ENCODE results near the gene ABHD8.

ABHD8 gene

GRCh38 chr19:17333611-17334413 is 30.6 kb upstream of the ABHD8 start:
- no peak for TF ChIP-seq CTCF (IDR thresholded peaks at IDR 0.05; ENCODE audit: low read depth, low read length)
- DNase-seq (ENCODE audit: low read depth in 2 of 2), result peak; percentile 70 to 81
- peak overlapping the region; percentile 63 to 64 for H3K4me3 ChIP-seq (replicated peaks in 1 of 2; ENCODE audit: low read depth in 2 of 2, low read length in 2 of 2)

GRCh38 chr19:17332677-17333581 is 29.7 kb upstream of the ABHD8 start:
- peak; percentile 56 to 59 for DNase-seq (ENCODE audit: low read depth in 2 of 2)
- TF ChIP-seq CTCF (IDR thresholded peaks at IDR 0.05; ENCODE audit: low read depth, low read length), result no peak
- H3K4me3 ChIP-seq (replicated peaks in 1 of 2; ENCODE audit: low read depth in 2 of 2, low read length in 2 of 2), result no peak overlapping the region

GRCh38 chr19:17332360-17332676 is 29.1 kb upstream of the ABHD8 start:
- TF ChIP-seq CTCF (IDR thresholded peaks at IDR 0.05; ENCODE audit: low read depth, low read length), result no peak
- DNase-seq (ENCODE audit: low read depth in 2 of 2), result no peak
- no peak overlapping the region for H3K4me3 ChIP-seq (replicated peaks in 1 of 2; ENCODE audit: low read depth in 2 of 2, low read length in 2 of 2)

GRCh38 chr19:17331045-17331558 is 27.9 kb upstream of the ABHD8 start:
- TF ChIP-seq CTCF (IDR thresholded peaks at IDR 0.05; ENCODE audit: low read depth, low read length), result no peak
- no peak overlapping the region for H3K4me3 ChIP-seq (replicated peaks in 1 of 2; ENCODE audit: low read depth in 2 of 2, low read length in 2 of 2)
- DNase-seq (ENCODE audit: low read depth in 2 of 2), result no peak

- no peak for DNase-seq (ENCODE audit: low read depth in 2 of 2)
- TF ChIP-seq CTCF (IDR thresholded peaks at IDR 0.05; ENCODE audit: low read depth, low read length), result no peak
- H3K4me3 ChIP-seq (replicated peaks in 1 of 2; ENCODE audit: low read depth in 2 of 2, low read length in 2 of 2), result no peak overlapping the region
Observed at GRCh38 chr19:17330262-17331044, 27.2 kb upstream of the ABHD8 start.
